A549 (cell line): Measurements from ENCODE around the gene PDP2.

ENCODE experiments used
- BHLHE40 ChIP-seq: IDR thresholded peaks from 2 replicates; pipeline ENCODE4 v1.6.1; 2012; ENCODE audit warnings: low read depth, low read length, inconsistent platforms
- CEBPB ChIP-seq, 2 experiments: fragments of >200 bp in 1 of 2; sonication (Bioruptor Twin) in 1 of 2; formaldehyde crosslinking in 1 of 2; IDR thresholded peaks; 2 replicates each; pipeline ENCODE4 v1.6.1; 2012 to 2016
- EP300 ChIP-seq, 2 experiments: fragments of >200 bp; sonication (Bioruptor Twin); formaldehyde crosslinking; IDR thresholded peaks; 2 replicates in 1 of 2; 3 replicates in 1 of 2; pipeline ENCODE4 v1.6.1; 2016 to 2017
- HDAC2 ChIP-seq: fragments of 200-600 bp; sonication (generic); IDR thresholded peaks from 2 replicates; pipeline ENCODE4 v1.6.1; 2016
- KDM1A ChIP-seq: fragments of 200-600 bp; sonication (generic); IDR thresholded peaks from 2 replicates; pipeline ENCODE4 v1.6.1; 2016; ENCODE audit warnings: low read depth, mild to moderate bottlenecking
- MAZ ChIP-seq: fragments of 150-350 bp; IDR thresholded peaks from 2 replicates; pipeline ENCODE4 v1.6.1; 2014; ENCODE audit warnings: antibody characterized with exemption, low read depth, low read length, borderline replicate concordance
- NFE2L2 ChIP-seq: fragments of 150-350 bp; conservative IDR thresholded peaks from 2 replicates; pipeline ENCODE4 v1.6.1; 2014; ENCODE audit warnings: low read length
- NR3C1 ChIP-seq: fragments of >200 bp; sonication (Bioruptor Twin); formaldehyde crosslinking; IDR thresholded peaks from 3 replicates; pipeline ENCODE4 v1.6.1; 2017
- POLR2A ChIP-seq: IDR thresholded peaks from 2 replicates; pipeline ENCODE4 v1.6.1; 2012; ENCODE audit warnings: mild to moderate bottlenecking, low read length
- RFX5 ChIP-seq: fragments of 450-650 bp; IDR thresholded peaks from 2 replicates; pipeline ENCODE4 v1.7.1; 2014; ENCODE audit warnings: antibody characterized with exemption, mild to moderate bottlenecking, moderate library complexity
- ZNF302 ChIP-seq: fragments of 250-450 bp; sonication (Bioruptor Pico); IDR thresholded peaks from 2 replicates; pipeline ENCODE4 v1.9.0; 2021; ENCODE audit warnings: inconsistent platforms, mild to moderate bottlenecking, moderate library complexity
- TF ChIP-seq, protein P1 (sequence below): fragments of >200 bp; sonication (Bioruptor Twin); formaldehyde crosslinking; IDR thresholded peaks from 3 replicates; pipeline ENCODE4 v1.5.1; 2016
- TF ChIP-seq, protein P2 (sequence below): IDR thresholded peaks from 2 replicates; pipeline ENCODE4 v1.6.1; 2012

DNA sequence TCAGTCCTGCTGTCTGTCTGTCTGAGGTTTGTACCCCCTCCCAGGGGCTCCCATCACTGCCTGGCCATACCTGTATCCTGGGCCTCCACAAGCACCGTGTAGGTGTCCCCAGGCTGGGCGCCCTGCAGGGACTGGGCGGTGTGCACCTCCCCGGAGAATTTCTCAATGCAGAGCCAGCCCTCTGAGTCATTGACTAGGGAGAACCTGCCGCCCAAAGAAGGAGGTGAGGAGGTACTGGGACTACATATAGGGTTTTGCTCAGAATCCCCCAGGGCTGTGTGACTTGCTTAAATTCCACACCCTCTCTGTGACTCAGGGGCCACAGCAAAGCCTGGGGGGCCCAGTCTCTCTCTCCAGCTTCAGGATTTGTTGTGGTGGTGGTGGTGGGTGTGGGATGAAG is 30.8 kb downstream of the PDP2 start:
- TF ChIP-seq ZNF302 (CRISPR knock-in tag) (no peak), EP300 (IDR thresholded peaks at IDR 0.05) (no peak), HDAC2 (no peak), KDM1A (no peak), MAZ (no peak), POLR2A (no peak), BHLHE40 (no peak), CEBPB (IDR thresholded peaks at IDR 0.05) (no peak), NR3C1 (no peak), RFX5 (no peak), NFE2L2 (no peak)
- TF ChIP-seq, protein P1, sequence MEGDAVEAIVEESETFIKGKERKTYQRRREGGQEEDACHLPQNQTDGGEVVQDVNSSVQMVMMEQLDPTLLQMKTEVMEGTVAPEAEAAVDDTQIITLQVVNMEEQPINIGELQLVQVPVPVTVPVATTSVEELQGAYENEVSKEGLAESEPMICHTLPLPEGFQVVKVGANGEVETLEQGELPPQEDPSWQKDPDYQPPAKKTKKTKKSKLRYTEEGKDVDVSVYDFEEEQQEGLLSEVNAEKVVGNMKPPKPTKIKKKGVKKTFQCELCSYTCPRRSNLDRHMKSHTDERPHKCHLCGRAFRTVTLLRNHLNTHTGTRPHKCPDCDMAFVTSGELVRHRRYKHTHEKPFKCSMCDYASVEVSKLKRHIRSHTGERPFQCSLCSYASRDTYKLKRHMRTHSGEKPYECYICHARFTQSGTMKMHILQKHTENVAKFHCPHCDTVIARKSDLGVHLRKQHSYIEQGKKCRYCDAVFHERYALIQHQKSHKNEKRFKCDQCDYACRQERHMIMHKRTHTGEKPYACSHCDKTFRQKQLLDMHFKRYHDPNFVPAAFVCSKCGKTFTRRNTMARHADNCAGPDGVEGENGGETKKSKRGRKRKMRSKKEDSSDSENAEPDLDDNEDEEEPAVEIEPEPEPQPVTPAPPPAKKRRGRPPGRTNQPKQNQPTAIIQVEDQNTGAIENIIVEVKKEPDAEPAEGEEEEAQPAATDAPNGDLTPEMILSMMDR = no peak
- TF ChIP-seq, protein P2, sequence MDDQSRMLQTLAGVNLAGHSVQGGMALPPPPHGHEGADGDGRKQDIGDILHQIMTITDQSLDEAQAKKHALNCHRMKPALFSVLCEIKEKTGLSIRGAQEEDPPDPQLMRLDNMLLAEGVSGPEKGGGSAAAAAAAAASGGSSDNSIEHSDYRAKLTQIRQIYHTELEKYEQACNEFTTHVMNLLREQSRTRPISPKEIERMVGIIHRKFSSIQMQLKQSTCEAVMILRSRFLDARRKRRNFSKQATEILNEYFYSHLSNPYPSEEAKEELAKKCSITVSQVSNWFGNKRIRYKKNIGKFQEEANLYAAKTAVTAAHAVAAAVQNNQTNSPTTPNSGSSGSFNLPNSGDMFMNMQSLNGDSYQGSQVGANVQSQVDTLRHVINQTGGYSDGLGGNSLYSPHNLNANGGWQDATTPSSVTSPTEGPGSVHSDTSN = no peak
